A549 treated with CORT108297 at 1 μM for 4 hours (cell line): ENCODE data around the gene SMIM31. TPM values are rescaled to one million over a fixed set of nuclear protein-coding genes. Genes with fewer than 3 reads are reported as not detected.

Experiments used
- total RNA-seq: library from RNA; stranded (reverse); fragments of 200-300 nt; extraction: Qiagen RNA extraction; gene quantifications from 5 replicates; pipeline ENCODE4 v1.2.3, GENCODE V29; 2022

The SMIM31 gene
- 0.02 to 0.21 TPM (median 0.09 TPM) in 5 replicates for total RNA-seq

DNA sequence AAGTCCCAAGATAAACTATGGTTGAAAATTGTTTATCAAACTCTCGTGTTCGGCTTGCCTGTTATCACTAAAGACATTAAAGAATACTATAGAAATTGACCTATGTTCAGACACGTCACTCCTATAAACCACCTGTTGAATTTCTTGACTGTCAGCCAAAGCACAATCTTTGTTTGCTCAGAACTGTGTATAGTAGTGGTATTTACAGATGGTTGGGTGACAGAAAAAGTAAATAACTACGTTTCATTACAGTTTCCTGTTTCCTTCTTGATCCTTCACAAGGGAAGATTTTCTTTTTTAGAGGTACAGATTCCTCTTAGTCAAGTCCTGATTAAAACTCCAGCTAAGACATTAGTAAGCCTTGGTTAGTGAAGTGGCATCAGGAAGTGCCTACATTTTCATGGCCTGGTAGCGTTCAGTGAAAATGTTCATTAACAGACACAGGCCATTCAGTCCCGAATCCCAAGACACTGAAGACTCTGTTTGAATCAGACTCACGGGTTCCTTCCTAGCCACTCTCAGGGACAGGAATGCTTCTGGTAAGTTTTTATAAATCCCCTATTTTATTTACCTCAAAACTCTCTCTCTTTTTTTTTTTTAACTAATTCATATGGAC lies at the start of gene SMIM31:
Gene SMIM31 (plus strand): TSS at position 259 of the 616 bp plus-strand sequence. CDS start 16,313 bp downstream, outside the sequence.

Other genes with a start within 250 kb of the SMIM31 start
- gene APELA, start 123.0 kb downstream of the SMIM31 start, total RNA-seq, result not detected in 5 replicates
- gene TRIM61, start 223.5 kb downstream of the SMIM31 start, total RNA-seq, result not detected in 5 replicates